H1 (cell line): ENCODE data around the gene TFF2.

Source experiments
- BACH1 ChIP-seq: IDR thresholded peaks from 2 replicates; pipeline ENCODE4 v1.6.1; 2012; ENCODE audit warnings: low read length, improper control_type of control experiment
- CREB1 ChIP-seq: IDR thresholded peaks from 2 replicates; pipeline ENCODE4 v1.6.1; 2012; ENCODE audit warnings: inconsistent platforms
- CTCF ChIP-seq, 3 experiments: IDR thresholded peaks; 1 replicate in 2 of 3; 2 replicates in 1 of 3; pipeline versions ENCODE4 v1.5.1 to v1.6.1; 2011; ENCODE audit warnings: low read length in 3 of 3, mild to moderate bottlenecking in 3 of 3, inconsistent platforms in 2 of 3, low read depth in 1 of 3, moderate library complexity in 1 of 3; ENCODE audit not compliant: insufficient read depth in 1 of 3; ENCODE audit errors: control extremely low read depth in 1 of 3
- EP300 ChIP-seq, 2 experiments: IDR thresholded peaks; 1 replicate in 1 of 2; 2 replicates in 1 of 2; pipeline ENCODE4 v1.6.1; 2011 to 2012; ENCODE audit warnings: low read depth in 2 of 2, low read length in 2 of 2, mild to moderate bottlenecking in 2 of 2, borderline replicate concordance in 1 of 2, inconsistent platforms in 1 of 2, moderate library complexity in 1 of 2
- JUND ChIP-seq: IDR thresholded peaks from 2 replicates; pipeline ENCODE4 v1.6.1; 2011; ENCODE audit warnings: mild to moderate bottlenecking, improper control_type of control experiment, low read length
- PHF8 ChIP-seq: fragments of 200-600 bp; sonication (generic); conservative IDR thresholded peaks from 2 replicates; pipeline ENCODE4 v1.7.1; 2012; ENCODE audit warnings: low read depth, mild to moderate bottlenecking, inconsistent platforms, low read length, moderate library complexity
- POLR2AphosphoS5 ChIP-seq: IDR thresholded peaks from 2 replicates; pipeline ENCODE4 v1.6.1; 2011; ENCODE audit warnings: low read depth, low read length
- RXRA ChIP-seq: IDR thresholded peaks from 2 replicates; pipeline ENCODE4 v1.6.1; 2011; ENCODE audit warnings: low read depth, mild to moderate bottlenecking, low read length, moderate library complexity; ENCODE audit not compliant: insufficient read depth
- SP4 ChIP-seq: IDR thresholded peaks from 2 replicates; pipeline ENCODE4 v1.6.1; 2012; ENCODE audit warnings: low read length, inconsistent platforms

GRCh38 chr21:42332557-42333317 lies 18.1 kb downstream of the TFF2 start:
- TF ChIP-seq JUND: no peak
- TF ChIP-seq POLR2AphosphoS5: no peak
- TF ChIP-seq CTCF (IDR thresholded peaks at IDR 0.05; ENCODE audit: control extremely low read depth in 1 of 3, insufficient read depth in 1 of 3, low read depth in 1 of 3, low read length in 3 of 3): no peak
- no peak for TF ChIP-seq BACH1
- TF ChIP-seq CREB1: no peak
- TF ChIP-seq EP300 (IDR thresholded peaks at IDR 0.05; ENCODE audit: borderline replicate concordance in 1 of 2, low read depth in 2 of 2, low read length in 2 of 2): no peak
- TF ChIP-seq PHF8: no peak
- no peak for TF ChIP-seq SP4
- TF ChIP-seq RXRA: no peak
